Ramos (cell line): Measurements from ENCODE around the gene FADD.

Source experiments
- in situ Hi-C: fragments of 300-500 bp; cut with MboI; formaldehyde crosslinking; loops from one replicate; pipeline ENCODE4 v1.14.3; 2022; ENCODE audit warnings: low sequenced_read_pairs; ENCODE audit not compliant: unreplicated experiment

Gene FADD

GRCh38 chr11:70176940-70177689, 26.0 kb upstream of the FADD start:
- in situ Hi-C loops = loop anchor here (25.0 kb wide), 1 partner anchor 490 kb away; the partner anchor contains the start of gene LTO1

GRCh38 chr11:70180906-70181305, 22.2 kb upstream of the FADD start:
- in situ Hi-C loops = loop anchor here (25.0 kb wide), 1 partner anchor 494 kb away; the partner anchor contains the start of gene LTO1

DNA sequence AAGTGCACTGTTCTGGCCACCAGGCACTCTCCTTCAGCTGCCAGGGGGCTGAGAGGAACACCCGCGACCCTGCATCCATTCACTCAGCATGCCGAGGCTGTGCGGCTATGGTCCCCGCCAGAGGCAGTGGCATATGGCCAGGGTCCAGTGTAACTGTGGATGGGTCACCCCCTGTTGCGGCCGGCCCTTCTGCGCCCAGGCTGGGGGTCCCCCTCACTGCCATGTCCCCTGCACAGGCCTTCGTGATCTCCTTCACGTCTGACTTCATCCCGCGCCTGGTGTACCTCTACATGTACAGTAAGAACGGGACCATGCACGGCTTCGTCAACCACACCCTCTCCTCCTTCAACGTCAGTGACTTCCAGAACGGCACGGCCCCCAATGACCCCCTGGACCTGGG, 20.8 kb upstream of the FADD start:
- in situ Hi-C loops = loop anchor here (25.0 kb wide), 1 partner anchor 495 kb away; the partner anchor contains the start of gene LTO1

DNA sequence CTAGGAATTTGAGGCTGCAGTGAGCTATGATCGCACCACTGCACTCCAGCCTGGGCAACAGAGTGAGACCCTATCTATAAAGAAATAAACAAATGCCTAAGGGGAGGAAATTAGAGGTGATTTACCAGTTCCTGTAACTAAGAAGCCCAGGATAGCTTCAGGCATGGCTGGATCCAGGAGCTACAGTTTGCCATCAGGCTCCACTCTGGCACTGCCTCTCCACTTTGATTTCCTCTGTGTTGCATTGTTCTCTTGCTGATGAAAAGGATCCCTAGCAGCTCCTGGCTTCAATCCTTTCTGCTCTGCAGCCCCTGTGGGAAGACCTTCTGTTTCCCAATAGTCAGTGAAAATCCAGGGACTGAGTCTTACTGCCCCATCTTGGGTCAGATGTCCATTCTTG, 20.1 kb upstream of the FADD start:
- in situ Hi-C loops = loop anchor here (25.0 kb wide), 1 partner anchor 496 kb away; the partner anchor contains the start of gene LTO1

DNA sequence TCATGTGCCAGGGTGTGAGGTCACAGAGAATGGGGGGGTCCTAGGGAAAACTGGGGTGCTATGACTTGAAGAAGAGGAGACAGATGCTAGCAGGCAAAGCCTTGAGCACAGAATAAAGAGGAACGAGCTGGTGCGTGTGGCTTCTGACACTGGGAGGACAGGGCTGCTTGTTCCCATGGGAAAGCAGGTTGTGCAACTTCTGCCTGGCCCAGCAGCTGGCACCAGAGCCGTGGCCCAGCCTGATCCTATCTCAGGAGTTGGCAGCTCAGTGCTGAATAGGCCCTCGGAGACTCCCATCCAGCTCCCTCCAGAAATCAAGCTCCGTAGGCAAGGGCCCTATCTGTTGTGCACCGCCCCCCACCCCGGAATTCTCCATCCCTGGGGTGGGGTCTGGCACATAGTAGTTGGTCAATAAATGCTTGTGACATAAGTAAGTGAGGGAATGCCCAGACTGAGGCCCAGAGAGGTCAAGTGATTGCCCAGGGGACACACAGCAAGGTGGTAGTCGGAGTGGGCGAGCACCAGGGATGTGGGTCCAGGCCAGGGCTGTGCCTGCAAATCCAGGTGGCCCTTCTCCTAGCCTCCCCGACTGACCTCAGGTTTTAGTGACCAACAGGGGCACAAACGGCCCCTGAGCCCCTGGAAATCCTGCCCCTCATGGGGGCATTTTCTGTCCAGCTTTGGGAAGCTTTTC, 19.5 kb upstream of the FADD start:
- in situ Hi-C loops = loop anchor here (25.0 kb wide), 1 partner anchor 496 kb away; the partner anchor contains the start of gene LTO1

DNA sequence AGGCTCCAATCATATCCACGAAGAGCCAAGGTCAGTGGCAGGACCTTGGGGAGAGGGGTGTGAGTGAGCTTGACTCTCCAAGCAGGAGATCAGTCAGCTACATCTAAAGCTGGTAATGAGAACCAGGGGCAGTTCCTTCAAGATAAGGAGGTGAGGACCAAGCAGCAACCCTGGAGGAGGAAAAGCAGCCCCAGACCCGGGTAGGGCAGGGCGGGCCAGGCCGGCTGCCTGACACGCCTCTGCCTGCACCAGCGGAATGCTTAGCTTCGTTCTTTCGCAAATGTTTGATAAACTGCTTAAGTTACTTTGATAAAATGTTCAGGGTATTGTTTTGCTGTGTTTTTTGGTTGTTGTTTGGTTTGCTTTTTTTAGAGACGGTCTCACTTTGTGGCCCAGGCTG, 18.7 kb upstream of the FADD start:
- in situ Hi-C loops = loop anchor here (25.0 kb wide), 1 partner anchor 497 kb away; the partner anchor contains the start of gene LTO1

- in situ Hi-C loops = loop anchor here (25.0 kb wide), 1 partner anchor 498 kb away; the partner anchor contains the start of gene LTO1
Measured at GRCh38 chr11:70185348-70186055, 17.6 kb upstream of the FADD start.

DNA sequence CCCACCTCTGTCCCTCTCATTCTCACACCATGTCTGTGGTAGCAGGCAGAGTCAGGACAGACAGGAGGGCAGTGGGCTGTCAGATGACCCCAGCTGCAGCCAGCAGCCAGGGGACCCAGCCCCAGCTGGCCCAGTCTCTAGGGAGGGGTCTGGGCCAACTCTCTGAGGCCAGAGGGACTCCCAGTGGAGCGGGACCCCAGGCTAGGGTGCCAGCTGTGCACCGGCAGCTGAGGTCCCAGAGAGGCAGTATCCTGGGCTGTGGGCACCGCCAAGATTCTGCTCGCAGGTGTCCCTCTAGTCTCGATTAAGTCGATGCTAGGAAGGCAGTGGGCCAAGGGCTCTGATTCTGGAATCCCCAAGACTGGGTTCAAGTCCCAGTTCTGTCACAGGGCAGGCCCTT, 16.7 kb upstream of the FADD start:
- in situ Hi-C loops = loop anchor here (25.0 kb wide), 1 partner anchor 499 kb away; the partner anchor contains the start of gene LTO1

DNA sequence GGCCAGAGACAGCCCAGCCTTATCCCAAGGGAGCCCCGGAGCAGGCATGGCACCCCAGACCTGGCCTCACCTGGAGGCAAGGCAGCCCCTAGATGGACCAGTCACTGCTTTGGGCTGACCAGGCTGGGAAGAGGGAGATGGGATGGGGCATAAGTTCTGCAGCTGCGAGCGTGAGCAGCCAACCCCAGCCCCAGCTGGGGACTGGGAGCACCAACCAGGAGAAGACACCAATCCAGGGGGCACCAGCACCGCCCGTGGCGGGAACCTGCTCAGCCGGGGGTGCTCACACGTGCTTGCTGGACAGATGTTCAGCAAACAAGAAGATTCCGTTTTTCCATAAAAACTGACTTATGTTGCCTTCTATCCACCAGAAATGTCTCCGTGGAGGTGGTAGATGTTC, 16.2 kb upstream of the FADD start:
- in situ Hi-C loops = loop anchor here (25.0 kb wide), 1 partner anchor 500 kb away; the partner anchor contains the start of gene LTO1

DNA sequence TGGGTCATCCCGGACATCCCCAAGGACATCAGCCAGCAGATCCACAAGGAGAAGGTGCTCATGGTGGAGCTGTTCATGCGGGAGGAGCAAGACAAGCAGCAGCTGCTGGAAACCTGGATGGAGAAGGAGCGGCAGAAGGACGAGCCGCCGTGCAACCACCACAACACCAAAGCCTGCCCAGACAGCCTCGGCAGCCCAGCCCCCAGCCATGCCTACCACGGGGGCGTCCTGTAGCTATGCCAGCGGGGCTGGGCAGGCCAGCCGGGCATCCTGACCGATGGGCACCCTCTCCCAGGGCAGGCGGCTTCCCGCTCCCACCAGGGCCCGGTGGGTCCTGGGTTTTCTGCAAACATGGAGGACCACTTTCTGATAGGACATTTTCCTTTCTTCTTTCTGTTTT, 15.3 kb upstream of the FADD start:
- in situ Hi-C loops = loop anchor here (25.0 kb wide), 1 partner anchor 500 kb away; the partner anchor contains the start of gene LTO1

- in situ Hi-C loops = loop anchor here (25.0 kb wide), 1 partner anchor 502 kb away; the partner anchor contains the start of gene LTO1
Measured at GRCh38 chr11:70189622-70190021, 13.5 kb upstream of the FADD start.

- in situ Hi-C loops = loop anchor here (25.0 kb wide), 1 partner anchor 504 kb away; the partner anchor contains the start of gene LTO1
Measured at GRCh38 chr11:70191495-70192140, 11.5 kb upstream of the FADD start.

DNA sequence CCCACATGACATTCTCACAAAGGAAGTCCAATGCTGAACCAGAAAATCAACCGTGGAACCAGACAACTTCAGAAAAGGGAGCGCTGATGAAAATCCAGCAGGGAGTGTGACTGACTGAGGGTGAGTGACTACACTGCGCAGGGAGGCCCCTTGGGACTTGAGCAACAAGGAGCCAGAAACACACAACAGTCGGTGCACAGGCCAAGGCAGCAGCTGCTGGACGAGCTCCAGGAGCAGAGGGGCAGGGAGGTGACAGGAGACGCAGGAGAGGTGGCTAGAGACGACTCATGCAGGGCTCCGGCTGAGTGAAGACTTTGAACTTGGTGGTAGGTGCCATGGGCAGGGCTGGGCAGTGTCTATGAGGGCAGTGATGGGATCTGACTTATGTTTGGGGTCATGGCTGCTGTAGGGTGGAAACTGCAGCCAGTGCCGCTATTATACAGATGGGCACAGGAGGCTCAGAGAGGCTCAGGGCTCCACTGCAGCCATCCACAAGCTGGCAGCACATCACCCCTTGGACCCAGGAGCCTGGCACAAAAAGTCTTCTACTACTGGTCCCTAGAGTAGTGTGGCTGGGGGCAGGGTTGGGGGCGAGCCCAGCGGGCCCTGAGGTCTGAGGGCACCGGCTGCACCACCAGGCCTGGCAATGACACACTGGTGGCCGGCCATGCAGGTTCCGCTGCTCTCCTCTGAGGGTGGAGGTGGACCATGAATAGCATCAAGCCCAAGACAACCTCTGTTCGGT, 10.3 kb upstream of the FADD start:
- in situ Hi-C loops = loop anchor here (25.0 kb wide), 1 partner anchor 506 kb away; the partner anchor contains the start of gene LTO1

DNA sequence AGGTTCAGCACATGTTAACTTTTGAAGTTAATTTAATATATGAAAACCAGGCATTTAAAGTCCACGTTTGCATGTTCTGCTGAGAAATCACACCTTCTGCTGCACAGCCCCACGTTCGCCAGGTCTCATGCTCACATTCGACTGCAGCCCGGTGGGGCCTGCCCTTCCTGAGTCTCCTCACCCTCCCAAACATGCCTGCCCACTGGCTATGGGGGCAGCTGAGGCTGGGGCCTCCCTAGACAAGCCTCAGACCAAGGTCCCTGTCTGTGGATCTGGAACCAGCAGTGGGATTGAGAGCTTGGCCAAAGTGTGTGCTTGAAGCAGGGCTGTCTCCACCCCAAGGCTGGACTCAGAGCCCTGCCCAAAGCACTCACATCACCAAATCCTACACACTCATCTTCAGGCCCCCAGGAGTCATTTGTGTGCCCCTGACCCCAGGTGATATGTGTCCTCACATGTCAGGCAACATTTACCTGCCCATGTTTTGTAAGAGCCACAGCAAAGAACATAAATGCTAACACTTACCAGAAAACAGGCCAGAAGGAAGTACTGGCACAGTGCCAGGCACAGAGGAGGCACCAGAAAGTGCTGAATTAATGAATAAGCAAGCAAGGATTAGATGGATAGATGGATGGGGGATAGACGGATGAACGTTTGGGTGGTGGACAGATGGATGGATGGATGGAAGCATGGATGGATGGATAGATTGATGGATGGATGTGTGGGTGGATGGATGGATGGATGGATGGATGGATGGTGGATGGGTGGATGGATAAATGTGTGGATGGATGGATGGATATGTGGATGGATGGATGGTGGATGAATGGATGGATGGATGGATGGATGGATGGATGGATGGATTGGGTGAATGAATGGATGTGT, 9.4 kb upstream of the FADD start:
- in situ Hi-C loops = loop anchor here (25.0 kb wide), 1 partner anchor 506 kb away; the partner anchor contains the start of gene LTO1

DNA sequence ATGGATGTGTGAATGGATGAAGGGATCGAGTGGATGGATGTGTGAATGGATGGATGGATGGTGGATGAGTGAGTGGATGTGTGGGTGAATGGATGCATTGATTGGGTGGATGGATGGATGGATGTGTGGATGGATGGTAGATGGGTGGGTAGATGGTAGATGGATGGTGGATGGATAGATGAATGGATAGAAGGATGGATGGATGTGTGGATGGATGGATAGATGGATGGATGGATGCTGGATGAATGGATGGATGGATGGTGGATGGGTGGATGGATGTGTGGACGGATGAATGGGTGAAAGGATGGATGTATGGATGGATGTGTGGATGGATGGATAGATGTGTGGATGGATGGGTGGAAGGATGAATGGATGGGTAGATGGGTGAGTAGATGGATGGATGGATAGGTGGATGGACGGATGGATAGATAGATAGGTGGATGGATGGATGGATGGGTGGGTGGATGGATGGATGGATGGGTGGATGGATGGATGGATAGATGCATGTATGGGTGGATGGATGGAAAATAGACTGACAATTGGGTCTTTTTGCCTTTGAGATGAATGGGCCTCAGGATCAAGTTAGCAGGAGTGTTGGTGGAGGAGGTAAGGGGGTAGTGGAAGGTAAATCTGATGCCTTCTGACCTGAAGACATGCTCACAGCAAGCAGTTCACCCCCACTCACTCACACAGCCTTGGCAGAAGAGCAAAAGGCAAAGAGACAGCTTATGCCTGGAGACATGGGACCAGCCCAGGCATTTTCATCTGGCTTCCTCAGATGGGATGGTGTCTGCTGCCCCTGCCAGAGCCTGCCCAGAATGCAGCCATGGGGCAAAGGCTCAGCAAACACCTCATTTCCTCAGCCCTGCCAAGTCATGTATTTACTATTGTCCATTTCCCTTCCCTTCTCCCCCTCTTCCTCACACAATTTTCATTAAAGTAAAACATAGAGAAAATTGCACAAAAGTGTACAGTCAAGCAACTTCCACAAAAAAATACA, 8.0 kb upstream of the FADD start:
- in situ Hi-C loops = loop anchor here (5.0 to 25.0 kb wide), 2 partner anchors 283 to 508 kb away; partner anchors contain the start of gene LTO1

DNA sequence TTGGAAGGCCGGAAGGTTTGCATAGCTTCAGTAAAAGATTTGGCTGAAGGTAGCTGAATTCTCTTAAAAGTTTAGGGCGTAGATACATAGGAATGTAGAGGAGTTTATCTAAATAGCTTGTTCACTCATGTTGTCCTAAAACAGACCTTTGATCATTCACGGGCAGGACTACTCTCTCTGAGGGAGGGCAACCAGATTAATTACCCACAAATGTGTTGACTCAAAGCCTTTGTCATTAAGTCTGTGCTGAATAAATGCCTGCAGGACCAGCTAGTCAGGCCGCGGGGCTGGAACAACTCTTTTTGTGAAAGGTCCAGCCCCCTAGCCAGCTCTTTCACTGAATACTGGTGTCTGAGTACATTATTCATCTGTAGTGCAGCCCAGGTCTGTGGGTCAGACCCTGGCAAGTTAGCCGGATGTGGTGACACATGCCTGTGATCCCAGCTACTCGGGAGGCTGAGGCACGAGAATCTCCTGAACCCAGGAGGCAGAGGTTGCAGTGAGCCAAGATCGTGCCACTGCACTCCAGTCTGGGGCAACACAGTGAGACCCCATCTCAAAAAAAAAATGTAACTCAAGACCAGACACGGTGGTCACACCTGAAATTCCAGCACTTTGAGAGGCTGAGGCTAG, 2.8 kb upstream of the FADD start:
- in situ Hi-C loops = no loop called here
